Mammary epithelial cell (primary cell): Measurements from ENCODE around the gene NPFFR1.

ENCODE experiments used
- EZH2 ChIP-seq: IDR thresholded peaks from 2 replicates; pipeline ENCODE4 v1.6.1; 2012; ENCODE audit warnings: low read length, inconsistent platforms, borderline replicate concordance
- TF ChIP-seq, protein P1 (sequence below), 2 donors: IDR thresholded peaks in 1 of 2; conservative IDR thresholded peaks in 1 of 2; 2 replicates each; pipeline ENCODE4 v1.5.1; 2011 to 2012; ENCODE audit warnings: inconsistent platforms in 2 of 2, low read length in 2 of 2, mild to moderate bottlenecking in 2 of 2, control low read depth in 1 of 2, low read depth in 1 of 2; ENCODE audit not compliant: insufficient read depth in 1 of 2; ENCODE audit errors: extremely low read depth in 1 of 2

DNA sequence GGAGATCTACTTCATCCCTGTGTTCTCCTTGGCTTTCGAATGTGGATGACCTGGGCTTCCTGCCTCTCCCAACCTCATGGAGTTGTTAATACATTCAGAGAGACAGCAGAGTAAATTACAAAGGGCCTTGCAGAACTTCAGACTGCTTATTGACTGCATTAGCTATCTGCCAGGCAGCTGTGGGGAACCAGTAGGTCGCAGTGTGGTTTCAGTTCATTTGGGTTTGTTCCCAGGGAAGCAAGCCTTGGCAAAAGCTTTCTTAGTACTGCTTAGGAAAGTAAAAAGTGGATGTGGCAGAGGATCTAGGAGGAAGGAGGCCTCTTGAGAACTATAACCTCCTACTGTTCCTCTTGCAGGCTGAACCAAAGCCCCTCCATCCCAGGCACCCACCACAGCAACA, 9.2 kb downstream of the NPFFR1 start:
- TF ChIP-seq, protein P1, sequence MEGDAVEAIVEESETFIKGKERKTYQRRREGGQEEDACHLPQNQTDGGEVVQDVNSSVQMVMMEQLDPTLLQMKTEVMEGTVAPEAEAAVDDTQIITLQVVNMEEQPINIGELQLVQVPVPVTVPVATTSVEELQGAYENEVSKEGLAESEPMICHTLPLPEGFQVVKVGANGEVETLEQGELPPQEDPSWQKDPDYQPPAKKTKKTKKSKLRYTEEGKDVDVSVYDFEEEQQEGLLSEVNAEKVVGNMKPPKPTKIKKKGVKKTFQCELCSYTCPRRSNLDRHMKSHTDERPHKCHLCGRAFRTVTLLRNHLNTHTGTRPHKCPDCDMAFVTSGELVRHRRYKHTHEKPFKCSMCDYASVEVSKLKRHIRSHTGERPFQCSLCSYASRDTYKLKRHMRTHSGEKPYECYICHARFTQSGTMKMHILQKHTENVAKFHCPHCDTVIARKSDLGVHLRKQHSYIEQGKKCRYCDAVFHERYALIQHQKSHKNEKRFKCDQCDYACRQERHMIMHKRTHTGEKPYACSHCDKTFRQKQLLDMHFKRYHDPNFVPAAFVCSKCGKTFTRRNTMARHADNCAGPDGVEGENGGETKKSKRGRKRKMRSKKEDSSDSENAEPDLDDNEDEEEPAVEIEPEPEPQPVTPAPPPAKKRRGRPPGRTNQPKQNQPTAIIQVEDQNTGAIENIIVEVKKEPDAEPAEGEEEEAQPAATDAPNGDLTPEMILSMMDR (conservative IDR thresholded peaks at IDR 0.05 in 1 of 2, IDR thresholded peaks at IDR 0.05 in 1 of 2; ENCODE audit: extremely low read depth in 1 of 2, insufficient read depth in 1 of 2, low read depth in 1 of 2, low read length in 2 of 2) = no peak
- no peak for TF ChIP-seq EZH2
